HepG2 (cell line): ENCODE measurements around the gene MYBPC2. TPM values are rescaled to one million over a fixed set of nuclear protein-coding genes. Genes with fewer than 3 reads are reported as not detected.

Source experiments
- AFF4 ChIP-seq: sonication (generic); formaldehyde crosslinking; IDR thresholded peaks from 2 replicates; pipeline ENCODE4 v1.4.0; 2020; ENCODE audit warnings: missing genetic modification reagents
- E2F1 ChIP-seq: sonication (generic); formaldehyde crosslinking; IDR thresholded peaks from 2 replicates; pipeline ENCODE4 v1.5.0; 2020; ENCODE audit warnings: missing genetic modification reagents
- ELF4 ChIP-seq: sonication (generic); formaldehyde crosslinking; IDR thresholded peaks from 2 replicates; pipeline ENCODE4 v1.5.0; 2020; ENCODE audit warnings: missing genetic modification reagents, mild to moderate bottlenecking, moderate library complexity, borderline replicate concordance
- ESRRA ChIP-seq: sonication (generic); formaldehyde crosslinking; IDR thresholded peaks from 2 replicates; pipeline ENCODE4 v1.5.1; 2020; ENCODE audit warnings: mild to moderate bottlenecking, low read depth, missing genetic modification reagents
- FOSL2 ChIP-seq: sonication (generic); formaldehyde crosslinking; IDR thresholded peaks from 2 replicates; pipeline ENCODE4 v1.4.0; 2020; ENCODE audit warnings: missing genetic modification reagents
- GATA4 ChIP-seq: sonication (generic); IDR thresholded peaks from 2 replicates; pipeline ENCODE4 v1.6.1; 2016; ENCODE audit warnings: antibody characterized with exemption, low read depth, borderline replicate concordance
- KLF15 ChIP-seq: sonication (generic); formaldehyde crosslinking; IDR thresholded peaks from 2 replicates; pipeline ENCODE4 v1.8.1; 2023; ENCODE audit warnings: borderline replicate concordance, mild to moderate bottlenecking, inconsistent platforms, missing genetic modification reagents, mixed read lengths
- PCBP2 ChIP-seq: fragments of 200-400 bp; formaldehyde crosslinking; optimal IDR thresholded peaks from 2 replicates; pipeline ENCODE3; 2018; ENCODE audit warnings: low read length, low read depth; ENCODE audit not compliant: poor library complexity, severe bottlenecking
- POLR2AphosphoS5 ChIP-seq: IDR thresholded peaks from 2 replicates; pipeline ENCODE4 v1.6.1; 2012; ENCODE audit warnings: low read depth, low read length
- SCMH1 ChIP-seq: sonication (generic); formaldehyde crosslinking; IDR thresholded peaks from 2 replicates; pipeline ENCODE4 v1.9.0; 2021; ENCODE audit warnings: missing genetic modification reagents, mild to moderate bottlenecking, borderline replicate concordance
- SP2 ChIP-seq: sonication (generic); formaldehyde crosslinking; IDR thresholded peaks from 2 replicates; pipeline ENCODE4 v1.5.1; 2020; ENCODE audit warnings: mild to moderate bottlenecking, missing genetic modification reagents
- TAF1 ChIP-seq: sonication (generic); formaldehyde crosslinking; IDR thresholded peaks from 2 replicates; pipeline ENCODE4 v1.4.0; 2020; ENCODE audit warnings: missing genetic modification reagents
- THAP11 ChIP-seq: IDR thresholded peaks from 2 replicates; pipeline ENCODE4 v1.6.1; 2016; ENCODE audit warnings: missing biosample characterization, missing genetic modification reagents
- U2AF2 ChIP-seq: fragments of 200-400 bp; formaldehyde crosslinking; IDR thresholded peaks from 2 replicates; pipeline ENCODE4 v1.6.1; 2017; ENCODE audit warnings: low read depth, mild to moderate bottlenecking, low read length
- WIZ ChIP-seq: sonication (generic); formaldehyde crosslinking; IDR thresholded peaks from 2 replicates; pipeline ENCODE4 v1.5.1; 2020; ENCODE audit warnings: mild to moderate bottlenecking, missing genetic modification reagents
- ZBTB21 ChIP-seq: sonication (generic); formaldehyde crosslinking; IDR thresholded peaks from 2 replicates; pipeline ENCODE4 v1.4.0; 2020; ENCODE audit warnings: missing genetic modification reagents
- ZNF101 ChIP-seq: sonication (generic); formaldehyde crosslinking; IDR thresholded peaks from 2 replicates; pipeline ENCODE4 v1.4.0; 2020; ENCODE audit warnings: mild to moderate bottlenecking, low read depth, missing genetic modification reagents, borderline replicate concordance
- ZNF556 ChIP-seq: sonication (generic); formaldehyde crosslinking; IDR thresholded peaks from 2 replicates; pipeline ENCODE4 v1.4.0; 2020; ENCODE audit warnings: mild to moderate bottlenecking, missing genetic modification reagents, borderline replicate concordance
- ZNF598 ChIP-seq: sonication (generic); formaldehyde crosslinking; IDR thresholded peaks from 2 replicates; pipeline ENCODE4 v1.5.1; 2020; ENCODE audit warnings: mild to moderate bottlenecking, missing genetic modification reagents, borderline replicate concordance
- ZNF766 ChIP-seq: sonication (generic); formaldehyde crosslinking; IDR thresholded peaks from 2 replicates; pipeline ENCODE4 v1.5.0; 2020; ENCODE audit warnings: missing genetic modification reagents, borderline replicate concordance
- ZNF776 ChIP-seq: sonication (generic); formaldehyde crosslinking; IDR thresholded peaks from 2 replicates; pipeline ENCODE4 v1.4.0; 2020; ENCODE audit warnings: mild to moderate bottlenecking, missing genetic modification reagents
- polyA plus RNA-seq, 8 experiments: library from polyadenylated mRNA; depleted of rRNA in 3 of 8; stranded (reverse) in 7 of 8; unstranded in 1 of 8; fragments of >200 nt; fragmentation: Illumina TruSeq in 4 of 8; extraction: Trizol in 4 of 8; gene quantifications; 2 replicates each; pipeline versions ENCODE4 v1.2.1 to v1.2.3, GENCODE V29; 2011 to 2016; ENCODE audit warnings: low read depth in 4 of 8, missing spikeins in 1 of 8, mixed read lengths in 1 of 8; ENCODE audit not compliant: insufficient read depth in 1 of 8
- total RNA-seq, 5 experiments: library from RNA; depleted of rRNA; stranded (reverse); fragments of >200 nt; fragmentation: Illumina TruSeq; extraction: Trizol; gene quantifications; 2 replicates each; pipeline ENCODE4 v1.2.3, GENCODE V29; 2016; ENCODE audit warnings: low read depth in 1 of 5
- TF ChIP-seq, protein P1 (sequence below): sonication (generic); formaldehyde crosslinking; IDR thresholded peaks from 2 replicates; pipeline ENCODE4 v1.5.1; 2020; ENCODE audit warnings: mild to moderate bottlenecking, missing genetic modification reagents, moderate library complexity

The MYBPC2 gene
- total and polyA plus RNA-seq, 2 of the 13 experiments (the other 11 are each of a cell fraction or from before 2014, with no cell fraction given), result not detected

- TF ChIP-seq AFF4 (no peak), ZNF101 (CRISPR knock-in tag) (no peak), TAF1 (CRISPR knock-in tag) (0 out of 2 replicates have a peak, but pooled peaks have one; percentile 23), FOSL2 (CRISPR knock-in tag) (no peak), ZBTB21 (CRISPR knock-in tag) (no peak), ZNF556 (no peak), THAP11 (peak; percentile 65), ZNF776 (no peak), ZNF598 (CRISPR knock-in tag) (no peak), SCMH1 (CRISPR knock-in tag) (no peak), PCBP2 (no peak), ZNF766 (CRISPR knock-in tag) (no peak), KLF15 (CRISPR knock-in tag) (no peak), ELF4 (no peak), E2F1 (CRISPR knock-in tag) (no peak), U2AF2 (no peak), SP2 (CRISPR knock-in tag) (no peak), GATA4 (no peak), WIZ (no peak), ESRRA (CRISPR knock-in tag) (no peak), POLR2AphosphoS5 (no peak)
- TF ChIP-seq, protein P1, sequence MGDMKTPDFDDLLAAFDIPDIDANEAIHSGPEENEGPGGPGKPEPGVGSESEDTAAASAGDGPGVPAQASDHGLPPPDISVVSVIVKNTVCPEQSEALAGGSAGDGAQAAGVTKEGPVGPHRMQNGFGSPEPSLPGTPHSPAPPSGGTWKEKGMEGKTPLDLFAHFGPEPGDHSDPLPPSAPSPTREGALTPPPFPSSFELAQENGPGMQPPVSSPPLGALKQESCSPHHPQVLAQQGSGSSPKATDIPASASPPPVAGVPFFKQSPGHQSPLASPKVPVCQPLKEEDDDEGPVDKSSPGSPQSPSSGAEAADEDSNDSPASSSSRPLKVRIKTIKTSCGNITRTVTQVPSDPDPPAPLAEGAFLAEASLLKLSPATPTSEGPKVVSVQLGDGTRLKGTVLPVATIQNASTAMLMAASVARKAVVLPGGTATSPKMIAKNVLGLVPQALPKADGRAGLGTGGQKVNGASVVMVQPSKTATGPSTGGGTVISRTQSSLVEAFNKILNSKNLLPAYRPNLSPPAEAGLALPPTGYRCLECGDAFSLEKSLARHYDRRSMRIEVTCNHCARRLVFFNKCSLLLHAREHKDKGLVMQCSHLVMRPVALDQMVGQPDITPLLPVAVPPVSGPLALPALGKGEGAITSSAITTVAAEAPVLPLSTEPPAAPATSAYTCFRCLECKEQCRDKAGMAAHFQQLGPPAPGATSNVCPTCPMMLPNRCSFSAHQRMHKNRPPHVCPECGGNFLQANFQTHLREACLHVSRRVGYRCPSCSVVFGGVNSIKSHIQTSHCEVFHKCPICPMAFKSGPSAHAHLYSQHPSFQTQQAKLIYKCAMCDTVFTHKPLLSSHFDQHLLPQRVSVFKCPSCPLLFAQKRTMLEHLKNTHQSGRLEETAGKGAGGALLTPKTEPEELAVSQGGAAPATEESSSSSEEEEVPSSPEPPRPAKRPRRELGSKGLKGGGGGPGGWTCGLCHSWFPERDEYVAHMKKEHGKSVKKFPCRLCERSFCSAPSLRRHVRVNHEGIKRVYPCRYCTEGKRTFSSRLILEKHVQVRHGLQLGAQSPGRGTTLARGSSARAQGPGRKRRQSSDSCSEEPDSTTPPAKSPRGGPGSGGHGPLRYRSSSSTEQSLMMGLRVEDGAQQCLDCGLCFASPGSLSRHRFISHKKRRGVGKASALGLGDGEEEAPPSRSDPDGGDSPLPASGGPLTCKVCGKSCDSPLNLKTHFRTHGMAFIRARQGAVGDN, result peak; percentile 70
These were observed 81.2 kb downstream of the MYBPC2 start, which contains the start of gene ASPDH (continued) for GRCh38 chr19:50513746-50514345.
